NCI-H1092 treated with DMSO at 0.1 percent for 48 hours (cell line): ENCODE measurements around the gene PPP2R2D.

Experiments used
- DNase-seq: peaks from one replicate; lab custom pipeline; 2025; lab: John Stamatoyannopoulos, UW

Gene PPP2R2D

GRCh38 chr10:131998845-131999681, 98.3 kb downstream of the PPP2R2D start:
- DNase-seq, result no peak

GRCh38 chr10:132001238-132001972, 100.6 kb downstream of the PPP2R2D start:
- peak; percentile 0 for DNase-seq

GRCh38 chr10:132002004-132002403, 101.2 kb downstream of the PPP2R2D start:
- no peak for DNase-seq

- DNase-seq, result no peak
Observed at GRCh38 chr10:132003282-132003924, 102.6 kb downstream of the PPP2R2D start.

- no peak for DNase-seq
Observed at GRCh38 chr10:132004052-132004451, 103.2 kb downstream of the PPP2R2D start.

GRCh38 chr10:132005147-132005546, 104.3 kb downstream of the PPP2R2D start:
- DNase-seq, result no peak

GRCh38 chr10:132006966-132007365, 106.2 kb downstream of the PPP2R2D start:
- DNase-seq, result no peak

GRCh38 chr10:132007681-132008080, 106.9 kb downstream of the PPP2R2D start:
- DNase-seq, result no peak
